Activated CD4-positive, alpha-beta T cell treated with anti-CD3 and anti-CD28 coated beads for 24 hours (primary cell): ENCODE data around the gene TOMM20L.
"Not testable (repeated sequence)": the region's sequence is repeated elsewhere in the genome, so short reads cannot be mapped to it uniquely, and the experiment has no call there.

ENCODE experiments used
- DNase-seq, 2 donors: peaks; one replicate each; pipeline ENCODE4 v3.0.0-alpha.2; 2020; ENCODE audit warnings: low read depth in 2 of 2

The TOMM20L gene

DNA sequence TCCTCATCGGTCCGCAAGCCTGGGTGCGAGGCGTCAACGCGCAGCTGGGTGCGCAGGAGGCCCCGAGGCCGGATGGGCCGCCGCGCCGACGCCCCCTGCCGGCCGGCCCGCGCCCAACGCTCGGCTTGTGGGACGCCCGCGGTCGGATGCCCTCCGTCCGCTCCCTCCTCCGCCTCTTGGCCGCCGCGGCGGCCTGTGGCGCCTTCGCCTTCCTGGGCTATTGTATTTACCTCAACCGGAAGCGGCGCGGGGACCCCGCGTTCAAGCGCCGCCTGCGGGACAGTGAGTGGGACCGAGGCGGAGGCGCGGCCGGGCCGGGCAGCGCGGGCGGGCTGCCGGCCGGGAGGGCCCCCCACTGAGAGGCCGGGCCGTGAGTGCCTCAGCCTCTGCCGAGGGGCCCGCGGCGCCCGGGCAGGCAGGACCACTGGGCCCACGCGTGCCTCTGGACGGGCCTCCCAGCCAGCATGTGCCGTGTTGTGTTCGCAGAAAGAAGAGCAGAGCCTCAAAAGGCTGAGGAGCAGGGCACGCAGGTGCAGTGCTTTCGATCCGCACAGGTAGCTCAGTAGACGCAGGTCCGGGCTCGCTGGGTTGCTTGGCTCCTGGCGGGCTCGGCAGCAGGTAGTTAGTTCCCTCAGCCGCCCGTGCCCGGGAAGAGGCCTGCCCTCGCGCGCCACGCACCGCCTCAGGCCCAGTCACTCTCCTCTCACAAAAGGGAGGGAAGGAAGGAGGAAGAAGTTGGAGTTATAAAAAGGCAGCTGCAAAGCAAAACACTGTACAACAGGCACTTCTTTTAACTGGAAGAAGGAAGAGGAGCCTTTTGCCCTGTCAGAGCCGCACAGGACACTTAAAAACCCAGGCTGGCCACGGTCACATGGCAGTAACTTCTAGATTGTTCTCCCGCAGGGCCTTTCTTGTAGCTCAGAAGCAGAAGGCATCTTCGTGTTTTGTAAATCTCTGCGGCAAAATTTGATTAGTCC, at the start of gene TOMM20L:
TSS of gene TOMM20L (plus strand) at position 119 of the 977 bp plus-strand sequence. CDS start at position 147, 28 bp downstream.
- peak; percentile 51 to 59 for DNase-seq

DNA sequence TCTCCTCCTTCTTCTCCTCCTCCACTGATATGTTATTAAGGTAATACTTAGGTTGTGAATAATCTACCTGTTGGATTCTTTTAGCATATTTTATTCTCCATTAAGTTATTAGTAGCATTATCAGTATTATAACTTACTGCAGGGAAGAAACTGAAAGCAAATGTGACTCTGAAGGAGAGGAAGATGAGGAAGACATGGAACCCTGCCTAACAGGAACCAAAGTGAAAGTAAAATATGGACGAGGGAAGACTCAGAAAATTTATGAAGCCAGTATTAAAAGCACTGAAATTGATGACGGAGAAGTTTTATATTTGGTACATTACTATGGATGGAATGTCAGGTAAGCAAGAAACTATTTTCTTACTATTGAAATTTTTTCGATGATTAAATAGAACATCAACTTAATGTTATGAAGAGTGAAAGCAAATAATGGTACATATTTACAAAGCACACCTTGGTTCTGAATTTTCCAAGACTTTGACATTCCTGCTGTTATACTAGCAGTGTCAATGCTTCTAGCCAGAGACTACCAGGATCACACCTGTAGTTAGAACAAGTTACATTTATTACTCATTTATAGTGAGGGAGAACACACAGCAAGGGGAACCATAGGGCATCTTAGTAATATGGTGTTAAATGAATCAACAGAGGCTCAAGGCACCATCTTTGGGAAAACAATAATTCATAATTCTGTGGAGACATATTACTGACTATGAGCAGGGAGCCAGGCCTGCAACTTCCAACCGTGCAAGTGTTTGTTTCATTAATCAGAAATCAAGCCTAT, 42.0 kb upstream of the TOMM20L start:
- no peak for DNase-seq

DNA sequence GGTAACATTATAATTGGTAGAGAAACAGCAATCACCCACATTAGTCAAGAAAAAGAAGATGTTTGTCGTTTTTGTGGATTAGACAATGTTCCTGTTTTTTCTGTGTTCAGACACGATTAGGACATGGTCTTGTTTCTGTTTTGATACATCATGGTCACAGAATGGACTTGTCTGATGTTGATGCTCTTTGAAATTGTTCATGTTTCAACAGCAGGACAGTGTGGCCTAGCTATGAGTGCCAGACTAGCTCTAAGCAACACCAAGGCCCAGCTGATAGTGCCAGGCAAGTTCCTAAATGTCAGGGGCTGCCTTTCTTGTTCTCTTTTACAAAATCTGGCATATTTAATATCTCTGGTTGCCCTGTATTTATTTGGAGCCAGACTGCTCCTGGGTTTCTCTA, 40.9 kb upstream of the TOMM20L start:
- no peak for DNase-seq

DNA sequence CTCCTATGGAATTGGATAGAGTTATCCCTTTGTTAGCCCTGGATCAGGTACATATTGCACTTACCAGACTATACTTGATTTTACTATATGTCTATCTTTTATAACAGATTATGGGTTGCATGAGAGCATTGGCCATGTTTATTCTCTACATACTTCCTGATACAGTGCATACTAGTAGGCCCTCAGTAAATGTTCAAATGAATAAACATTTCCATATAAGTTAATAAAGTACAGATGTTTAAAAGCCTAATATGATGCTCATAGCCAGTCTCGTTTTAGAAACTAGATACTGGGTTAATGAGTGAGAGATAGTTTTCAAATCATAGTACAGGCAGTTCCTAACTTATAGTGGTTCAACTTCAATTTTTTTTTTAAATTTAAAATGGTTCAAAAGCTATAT, 39.5 kb upstream of the TOMM20L start:
- DNase-seq = no peak

DNA sequence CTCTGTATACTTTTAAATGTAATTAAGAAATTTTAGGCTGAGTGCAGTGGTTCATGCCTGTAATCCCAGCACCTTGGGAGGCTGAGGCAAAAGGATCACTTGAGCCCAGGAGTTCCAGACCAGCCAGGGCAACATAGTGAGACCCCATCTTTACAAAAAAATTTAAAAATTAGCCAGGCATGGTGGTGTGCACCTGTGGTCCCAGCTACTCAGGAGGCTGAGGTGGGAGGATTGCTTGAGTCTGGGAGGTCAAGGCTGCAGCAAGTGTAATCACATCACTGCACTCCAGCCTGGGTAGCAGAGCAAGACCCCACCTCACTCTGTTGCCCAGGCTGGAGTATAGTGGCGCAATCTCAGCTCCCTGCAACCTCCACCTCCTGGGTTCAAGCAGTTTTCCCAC, 33.5 kb upstream of the TOMM20L start:
- DNase-seq = not testable (repeated sequence)

DNA sequence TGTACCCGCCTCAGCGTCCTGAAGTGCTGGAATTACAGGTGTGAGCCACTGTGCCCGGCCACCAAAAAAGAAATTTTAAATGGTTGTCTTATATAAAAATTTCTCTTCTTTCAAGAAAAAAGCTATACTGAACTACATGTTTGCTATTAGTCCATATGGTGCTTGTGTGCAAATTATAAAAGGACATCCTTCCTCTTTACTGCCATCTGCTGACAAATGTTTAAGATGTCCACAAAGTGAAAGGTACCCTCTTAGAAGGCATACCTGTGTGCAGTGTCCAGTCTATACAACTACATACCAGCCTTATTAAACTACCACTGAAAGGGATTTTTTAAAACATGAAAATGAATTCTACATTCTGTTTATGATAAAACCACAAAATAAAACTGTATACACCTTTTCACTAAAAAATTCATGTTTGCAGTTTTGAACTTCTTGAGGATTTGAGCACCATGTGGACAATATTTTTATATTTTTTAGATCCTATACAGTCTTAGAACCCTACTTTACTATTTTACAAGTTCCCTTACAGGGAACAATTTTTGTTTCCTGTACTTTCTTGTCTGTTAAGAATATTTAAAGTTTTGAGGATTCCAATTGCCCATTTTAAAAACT, 32.8 kb upstream of the TOMM20L start:
- no peak for DNase-seq

DNA sequence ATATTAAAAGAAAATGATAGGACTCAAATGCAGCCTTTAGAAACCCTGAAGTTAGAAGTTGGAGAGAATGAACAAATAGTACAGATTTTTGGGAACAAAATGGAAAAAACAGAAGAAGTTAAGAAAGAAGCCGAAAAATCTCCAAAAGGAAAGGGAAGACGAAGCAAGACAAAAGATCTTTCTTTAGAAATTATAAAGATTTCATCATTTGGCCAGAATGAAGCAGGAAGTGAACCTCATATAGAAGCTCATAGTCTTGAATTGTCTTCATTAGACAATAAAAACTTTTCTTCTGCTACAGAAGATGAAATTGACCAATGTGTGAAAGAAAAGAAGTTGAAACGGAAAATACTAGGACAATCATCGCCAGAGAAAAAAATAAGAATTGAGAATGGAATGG, 31.4 kb upstream of the TOMM20L start:
- DNase-seq = no peak

DNA sequence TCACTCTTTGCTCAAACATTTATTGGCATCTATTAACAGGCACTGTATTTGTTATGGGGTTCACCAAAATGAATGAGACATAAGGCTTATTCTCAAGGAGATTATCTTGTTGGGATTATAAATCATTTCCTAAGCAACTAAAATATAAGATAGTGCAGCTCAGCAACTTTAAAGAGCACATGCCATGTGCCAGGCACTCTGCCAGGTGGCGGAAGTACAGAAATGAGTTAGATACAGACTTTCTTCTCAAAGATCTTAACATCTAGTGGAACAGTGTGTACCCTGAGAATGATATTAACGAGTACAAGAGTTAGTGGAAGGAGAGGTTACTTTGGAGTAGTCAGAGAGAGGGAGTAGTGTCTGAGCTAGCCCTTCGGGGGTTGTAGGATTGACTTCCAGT, 28.4 kb upstream of the TOMM20L start:
- DNase-seq = no peak

DNA sequence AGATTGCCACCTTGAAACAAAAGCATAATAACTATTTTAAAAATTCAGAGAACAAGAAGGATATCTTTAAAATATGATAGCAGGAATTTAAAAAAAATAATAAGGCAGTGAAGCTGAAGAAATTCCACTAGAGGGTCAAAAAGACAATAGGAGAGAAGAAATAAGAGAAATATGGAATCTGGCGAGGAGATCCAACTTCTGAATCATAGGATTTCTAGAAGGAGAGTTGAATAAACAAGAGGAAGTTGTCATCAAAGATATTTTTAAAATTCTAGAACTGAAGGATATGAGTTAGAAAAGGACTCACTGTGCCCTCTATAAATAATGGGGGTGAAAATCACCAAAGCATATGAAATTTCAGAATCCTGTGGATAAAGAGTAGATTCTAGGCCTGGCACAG, 26.8 kb upstream of the TOMM20L start:
- DNase-seq = no peak

DNA sequence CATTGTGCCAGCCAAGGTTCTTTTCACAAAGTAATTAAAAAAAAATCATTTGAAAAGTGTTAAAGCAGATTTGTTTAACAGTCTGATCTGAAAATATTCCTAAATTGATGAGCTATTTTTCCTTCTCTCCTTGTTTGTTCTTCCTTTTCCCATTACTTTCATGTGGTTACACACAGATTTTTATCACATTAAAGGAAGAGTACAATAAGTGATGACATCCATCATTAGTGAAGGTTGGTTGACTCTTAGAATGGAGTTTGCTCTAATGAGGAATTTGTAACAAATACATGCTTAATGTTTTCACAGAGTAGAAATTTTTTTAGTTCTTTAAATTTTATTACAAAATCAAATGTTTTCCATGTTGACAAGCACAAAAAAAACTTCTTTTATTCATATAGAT, 18.9 kb upstream of the TOMM20L start:
- no peak for DNase-seq

DNA sequence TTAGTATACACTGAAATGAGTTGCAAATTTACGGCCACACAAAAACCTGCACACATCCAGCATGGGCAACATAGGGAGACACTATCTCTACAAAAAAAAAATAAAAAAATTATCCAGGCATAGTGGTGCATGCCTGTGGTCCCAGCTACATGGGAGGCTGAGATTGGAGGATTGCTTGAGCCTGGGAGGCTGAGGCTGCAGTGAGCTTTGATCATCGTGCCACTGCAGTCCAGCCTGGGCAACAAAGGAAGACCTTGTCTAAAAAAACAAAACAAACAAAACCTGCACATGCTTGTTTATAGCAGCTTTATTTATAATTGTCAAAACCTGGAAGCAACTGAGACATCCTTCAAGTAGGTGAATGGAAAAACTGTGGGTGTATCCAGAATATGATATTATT, 4.9 kb upstream of the TOMM20L start:
- DNase-seq = no peak

DNA sequence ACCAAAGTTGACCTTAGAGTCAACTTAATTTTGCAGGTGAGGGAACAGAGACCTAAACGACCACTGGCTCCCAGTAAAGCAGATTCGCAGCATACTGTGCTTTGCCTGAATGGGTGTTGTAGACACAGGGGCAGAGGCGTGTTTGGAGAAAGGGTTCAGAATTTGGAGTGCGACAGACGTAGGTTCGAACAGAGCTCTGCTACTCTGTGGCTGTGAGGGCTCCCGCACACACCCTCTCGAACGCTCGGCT, 243 bp upstream of the TOMM20L start:
- no peak for DNase-seq

DNA sequence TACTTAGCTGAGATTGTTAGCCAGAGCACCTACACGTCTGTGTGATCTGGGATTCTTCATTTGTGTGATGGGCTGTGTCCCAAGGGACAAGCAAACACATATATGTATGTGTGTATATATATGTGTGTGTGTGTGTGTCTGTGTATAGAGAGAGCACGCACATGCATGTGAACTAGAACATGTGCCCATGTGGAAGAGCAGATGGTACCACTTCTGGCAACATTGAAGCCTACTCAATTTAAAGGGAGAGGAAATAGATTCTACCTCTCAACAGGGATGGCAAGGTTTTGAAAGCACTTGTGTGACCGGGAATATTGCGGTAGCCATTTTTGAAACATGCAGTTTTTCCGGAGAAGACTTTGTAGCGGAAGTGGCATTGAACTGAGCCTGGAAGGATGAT, 1.4 kb downstream of the TOMM20L start:
- DNase-seq = no peak

DNA sequence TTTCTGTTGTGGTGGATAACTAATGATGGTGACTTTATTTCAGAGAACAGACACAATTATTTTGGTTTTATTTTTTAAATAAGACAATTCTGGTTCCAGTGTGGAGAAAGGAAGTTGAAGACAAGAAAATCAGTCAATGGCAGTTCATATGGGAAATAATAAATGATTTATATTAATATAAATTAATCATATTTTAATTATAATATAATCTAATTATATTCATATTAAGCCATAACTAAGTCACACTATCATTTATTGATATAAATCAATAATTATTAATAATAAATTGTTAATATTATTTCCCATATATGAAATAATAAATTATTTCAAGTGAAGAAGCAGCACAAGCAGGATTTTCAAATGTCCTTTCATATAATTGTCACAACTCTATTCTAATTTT, 2.8 kb downstream of the TOMM20L start:
- no peak for DNase-seq

DNA sequence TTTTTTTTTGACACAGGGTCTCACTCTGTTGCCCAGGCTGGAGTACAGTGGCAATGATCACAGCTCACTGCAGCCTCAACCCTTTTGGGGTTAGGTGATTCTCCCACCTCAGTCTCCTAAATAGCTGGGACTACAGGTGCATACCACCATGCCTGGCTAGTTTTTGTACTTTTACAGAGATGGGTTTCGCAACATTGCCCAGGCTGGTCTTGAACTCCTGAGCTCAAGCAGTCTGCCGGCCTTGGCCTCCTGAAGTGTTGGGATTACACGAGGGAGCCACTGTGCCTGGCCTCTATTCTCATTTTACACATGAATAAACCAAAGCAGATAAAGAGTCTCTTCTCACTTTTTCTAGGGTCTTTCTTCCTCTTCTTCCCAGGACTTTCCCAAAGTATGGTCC, 3.2 kb downstream of the TOMM20L start:
- no peak for DNase-seq

DNA sequence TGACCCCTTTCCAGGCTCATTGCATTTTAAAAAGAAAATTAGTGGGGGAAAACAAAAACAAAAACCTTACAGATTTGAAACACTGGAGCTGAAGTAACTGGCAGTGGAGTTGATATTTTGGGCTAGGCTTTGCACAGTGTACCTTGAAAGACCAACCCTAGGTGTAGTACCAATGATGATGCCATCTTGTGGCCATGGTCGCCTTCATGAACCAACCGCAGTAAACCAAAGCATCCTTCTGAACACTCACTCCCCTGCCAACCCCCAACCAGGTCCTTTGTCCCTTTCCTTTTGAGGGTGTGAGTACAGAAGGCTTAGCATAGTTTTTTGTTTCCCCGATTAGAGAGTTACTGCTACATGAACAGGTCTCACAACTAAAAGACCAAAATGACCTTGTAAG, 5.9 kb downstream of the TOMM20L start:
- DNase-seq = no peak

DNA sequence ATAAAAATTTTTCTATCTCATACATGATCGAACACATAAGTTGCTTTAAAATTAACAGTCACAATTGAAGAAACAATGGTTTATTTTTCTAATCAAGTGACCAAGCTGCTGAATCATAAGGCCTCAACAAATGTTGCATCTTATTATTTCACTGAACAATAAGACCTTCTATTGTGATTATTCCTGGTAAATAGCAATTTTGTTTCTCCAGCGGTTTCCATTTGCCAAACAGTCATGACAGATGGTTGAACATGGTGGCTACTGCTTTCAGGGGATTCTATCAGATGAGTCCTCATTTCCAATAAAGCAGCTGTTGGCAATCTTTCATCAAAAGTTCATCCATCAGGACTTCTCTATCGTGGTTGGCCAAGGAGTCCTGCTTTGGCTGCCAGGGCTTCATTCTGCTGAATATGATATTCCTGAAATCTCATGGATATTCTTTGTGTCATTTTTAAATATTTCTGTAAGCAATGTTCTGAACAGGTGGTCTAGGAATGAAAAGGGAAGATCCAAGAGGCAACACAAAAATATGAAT, 13.0 kb downstream of the TOMM20L start:
- DNase-seq = no peak

DNA sequence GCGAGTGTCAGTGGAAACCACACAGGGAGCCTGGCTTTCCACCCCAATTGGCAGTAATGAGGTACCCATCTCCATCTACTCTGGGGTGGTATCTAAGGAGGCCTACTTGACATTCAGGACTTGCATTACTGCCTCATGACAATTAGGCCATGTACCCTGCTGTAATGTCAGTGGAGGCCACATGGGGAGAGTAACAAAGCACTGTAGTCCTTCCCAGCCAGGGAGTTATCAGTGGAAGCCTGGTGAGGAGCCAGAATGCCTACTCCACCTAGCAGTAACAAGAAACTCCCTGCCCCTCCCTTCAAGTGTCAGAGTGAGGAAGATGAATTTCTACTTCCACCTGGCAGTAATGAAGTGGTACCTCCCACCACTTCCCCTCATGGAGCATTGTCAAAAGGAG, 19.1 kb downstream of the TOMM20L start:
- no peak for DNase-seq

DNA sequence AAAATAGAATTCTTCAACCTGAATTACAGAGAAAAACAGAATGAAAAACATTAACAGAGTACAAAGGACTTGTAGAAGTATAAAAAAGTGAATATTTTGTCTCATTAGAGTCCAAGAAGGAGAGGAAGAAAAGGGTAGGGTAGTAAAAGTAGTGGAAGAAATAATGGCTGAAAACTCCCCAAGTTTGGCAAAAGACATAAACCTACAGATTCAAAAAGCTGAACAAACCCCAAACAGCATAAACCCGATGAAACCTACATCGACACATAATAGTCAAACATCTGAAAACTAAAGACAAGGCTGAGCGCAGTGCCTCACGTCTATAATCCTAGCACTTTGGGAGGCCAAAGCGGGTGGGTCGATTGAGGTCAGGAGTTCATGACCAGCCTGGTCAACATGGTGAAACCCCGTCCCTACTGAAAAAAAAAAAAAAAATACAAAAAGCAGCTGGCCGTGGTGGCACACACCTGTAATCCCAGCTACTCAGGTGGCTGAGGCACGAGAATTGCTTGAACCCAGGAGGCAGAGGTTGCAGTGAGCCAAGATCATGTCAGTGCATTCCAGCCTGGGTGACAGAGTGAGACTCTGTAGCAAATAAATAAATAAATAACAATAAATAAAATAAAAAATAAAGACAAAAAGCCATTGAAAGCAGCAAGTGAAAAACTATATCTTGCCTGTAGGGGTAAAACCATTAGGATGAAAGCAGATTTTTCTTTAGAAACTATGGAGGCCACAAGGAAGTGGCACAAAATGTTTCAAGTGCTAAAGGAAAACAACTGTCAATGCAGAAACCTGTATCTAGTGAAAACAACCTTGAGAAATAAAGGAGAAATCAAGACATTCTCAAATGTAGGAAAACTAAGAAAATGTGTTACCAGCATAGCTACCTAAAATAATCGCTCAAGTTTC, 20.2 kb downstream of the TOMM20L start:
- no peak for DNase-seq

DNA sequence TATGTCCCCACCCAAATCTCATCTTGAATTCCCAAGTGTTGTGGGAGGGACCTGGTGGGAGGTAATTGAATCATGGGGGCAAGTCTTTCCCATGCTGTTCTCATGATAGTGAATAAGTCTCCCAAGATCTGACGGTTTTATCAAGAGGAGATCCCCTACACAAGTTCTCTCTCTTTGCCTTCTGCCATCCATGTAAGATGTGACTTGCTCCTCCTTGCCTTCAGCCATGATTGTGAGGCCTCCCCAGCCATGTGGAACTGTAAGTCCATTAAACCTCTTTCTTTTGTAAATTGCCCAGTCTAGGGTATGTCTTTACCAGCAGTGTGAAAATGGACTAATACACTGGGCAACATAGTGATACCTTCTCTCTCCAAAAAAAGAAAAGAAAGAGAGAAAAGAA, 21.2 kb downstream of the TOMM20L start:
- DNase-seq = not testable (repeated sequence)

DNA sequence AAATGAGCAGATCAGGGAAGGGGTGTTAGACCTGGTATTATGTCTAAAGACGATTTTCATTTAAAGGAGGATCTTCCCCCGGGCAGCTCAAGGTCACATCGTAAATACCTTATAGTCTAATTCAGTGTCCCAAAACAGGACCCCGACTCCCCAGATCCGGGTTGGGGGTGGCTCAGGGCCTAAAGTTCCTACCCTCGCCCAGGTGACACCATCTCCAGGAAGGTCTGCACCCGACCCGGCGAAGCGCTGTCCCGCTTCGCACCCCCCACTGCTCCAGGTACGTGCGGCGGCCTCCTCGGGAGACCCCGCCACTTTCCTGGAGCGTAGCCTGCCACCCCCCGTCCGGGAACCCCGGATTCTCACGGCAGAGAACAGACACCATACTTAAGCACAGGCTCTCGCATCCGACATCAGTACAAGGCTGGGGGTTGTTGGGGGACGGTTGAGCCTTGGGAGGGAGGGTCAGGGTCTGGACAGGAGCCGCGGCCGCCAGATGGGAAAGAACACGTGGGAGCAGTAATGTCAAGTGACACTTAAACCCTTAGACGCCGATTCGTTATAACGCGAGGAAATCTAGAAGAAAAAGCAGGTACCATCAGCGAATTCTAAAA, 31.0 kb downstream of the TOMM20L start:
- DNase-seq = peak; percentile 26 to 27
